ENCODE data around the gene FRMPD2.
A peak's percentile ranks its signal among the peaks of the same experiment; 100 is the strongest.

FRMPD2 gene

GRCh38 chr10:48233559-48234005 is 40.9 kb downstream of the FRMPD2 start:
- Histone ChIP-seq H2AK5ac (ENCODE audit: low read depth, low read length) (no peak overlapping the region), H2AFZ (ENCODE audit: low read length) (peak overlapping the region; percentile 17), H3K9me3 (replicated peaks in 1 of 2; ENCODE audit: control insufficient read depth in 2 of 2, insufficient read depth in 1 of 2, low read depth in 1 of 2, low read length in 2 of 2) (no peaks in the 10 kb centered on the region), H3K9ac (ENCODE audit: low read depth, low read length, poor library complexity) (no peak overlapping the region), H4K91ac (ENCODE audit: low read depth, low read length, poor library complexity) (no peak overlapping the region), H2BK5ac (ENCODE audit: low read length) (no peak overlapping the region), H3K4ac (ENCODE audit: low read length) (no peak overlapping the region), H3K23ac (ENCODE audit: low read depth, low read length, poor library complexity) (peak overlapping the region; percentile 16), H4K8ac (ENCODE audit: low read depth, low read length) (no peak overlapping the region), H3K4me3 (ENCODE audit: low read length in 2 of 2) (no peak overlapping the region), H2BK120ac (ENCODE audit: low read depth, low read length) (no peak overlapping the region), H3K18ac (ENCODE audit: low read length) (no peak overlapping the region), H3K4me1 (ENCODE audit: control insufficient read depth in 2 of 2, insufficient read depth in 1 of 2, low read depth in 1 of 2, low read length in 2 of 2) (peaks cover 0 to 9% of the 10 kb centered on the region in 2 donors), H3K4me2 (ENCODE audit: insufficient read depth, low read length, poor library complexity, severe bottlenecking) (no peak overlapping the region), H3K79me1 (ENCODE audit: low read depth, low read length) (no peaks in the 10 kb centered on the region), H2BK15ac (ENCODE audit: low read length) (no peak overlapping the region), H3K27ac (replicated peaks; ENCODE audit: low read length) (no peak overlapping the region), H3K14ac (ENCODE audit: low read length) (no peak overlapping the region), H2BK12ac (ENCODE audit: low read length) (no peak overlapping the region), H3K27me3 (ENCODE audit: control insufficient read depth in 3 of 3, insufficient read depth in 3 of 3, low read depth in 1 of 3, low read length in 3 of 3) (no peaks in the 10 kb centered on the region), H3K36me3 (replicated peaks in 1 of 2; ENCODE audit: control insufficient read depth in 2 of 2, insufficient read depth in 2 of 2, low read length in 2 of 2) (no peaks in the 10 kb centered on the region)
- no CpG with 5 or more reads among the region's 2 CpGs for WGBS, 2 donors (ENCODE audit: extremely low coverage in 2 of 2, insufficient read length in 2 of 2, insufficient replicate concordance in 1 of 2)
- no peak for DNase-seq (ENCODE audit: low spot score)

DNA sequence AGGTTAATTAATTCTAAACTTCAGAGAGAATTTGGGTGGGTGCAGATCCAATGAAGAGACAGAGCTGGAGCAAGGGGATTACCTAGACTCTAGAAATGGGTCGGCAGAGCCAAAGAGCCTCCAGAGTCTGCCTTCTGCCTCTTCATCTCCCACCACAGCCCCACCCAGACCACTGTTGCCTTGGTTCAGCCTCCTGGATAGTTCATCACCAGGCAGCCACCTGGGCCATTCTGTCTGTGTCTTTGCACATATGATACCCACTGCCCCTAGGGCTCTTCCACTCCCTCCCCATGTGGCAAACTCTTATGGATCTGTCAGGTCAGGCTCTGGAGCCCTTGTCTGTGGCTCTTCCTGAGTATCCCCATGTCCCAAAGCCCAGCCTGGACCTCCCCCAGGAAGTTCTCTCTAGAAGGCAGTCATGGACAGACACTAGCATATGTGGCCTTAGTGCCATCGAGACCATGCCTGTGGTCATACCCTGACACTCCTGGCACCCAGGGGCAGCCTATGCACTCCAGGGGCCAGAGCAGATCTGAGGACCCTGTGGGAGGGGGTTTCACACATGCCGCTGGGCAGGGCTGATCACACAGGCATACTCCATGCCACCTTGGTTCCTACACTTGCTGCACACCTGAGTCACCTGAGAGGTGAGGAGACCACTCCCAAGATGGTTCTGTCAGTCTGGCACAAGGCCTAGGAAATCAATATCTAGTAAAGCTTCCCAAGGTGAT is 41.6 kb downstream of the FRMPD2 start:
- H3K14ac ChIP-seq (ENCODE audit: low read length) = no peak overlapping the region
- no CpG with 5 or more reads among the region's 3 CpGs for WGBS, 2 donors (ENCODE audit: extremely low coverage in 2 of 2, insufficient read length in 2 of 2, insufficient replicate concordance in 1 of 2)
- no peak overlapping the region for H2AFZ ChIP-seq (ENCODE audit: low read length)
- no peaks in the 10 kb centered on the region for H3K27me3 ChIP-seq (ENCODE audit: control insufficient read depth in 3 of 3, insufficient read depth in 3 of 3, low read depth in 1 of 3, low read length in 3 of 3)
- H3K79me1 ChIP-seq (ENCODE audit: low read depth, low read length) = no peaks in the 10 kb centered on the region
- no peak overlapping the region for H4K8ac ChIP-seq (ENCODE audit: low read depth, low read length)
- H3K4me1 ChIP-seq (ENCODE audit: control insufficient read depth in 2 of 2, insufficient read depth in 1 of 2, low read depth in 1 of 2, low read length in 2 of 2) = peaks cover 0 to 9% of the 10 kb centered on the region in 2 donors
- no peak overlapping the region for H3K27ac ChIP-seq (replicated peaks; ENCODE audit: low read length)
- H3K36me3 ChIP-seq (replicated peaks in 1 of 2; ENCODE audit: control insufficient read depth in 2 of 2, insufficient read depth in 2 of 2, low read length in 2 of 2) = no peaks in the 10 kb centered on the region
- no peak overlapping the region for H2BK12ac ChIP-seq (ENCODE audit: low read length)
- no peak overlapping the region for H3K4ac ChIP-seq (ENCODE audit: low read length)
- H4K91ac ChIP-seq (ENCODE audit: low read depth, low read length, poor library complexity) = no peak overlapping the region
- H2BK120ac ChIP-seq (ENCODE audit: low read depth, low read length) = no peak overlapping the region
- H3K18ac ChIP-seq (ENCODE audit: low read length) = no peak overlapping the region
- H3K4me2 ChIP-seq (ENCODE audit: insufficient read depth, low read length, poor library complexity, severe bottlenecking) = no peak overlapping the region
- H2BK15ac ChIP-seq (ENCODE audit: low read length) = no peak overlapping the region
- H3K9ac ChIP-seq (ENCODE audit: low read depth, low read length, poor library complexity) = no peak overlapping the region
- no peak overlapping the region for H3K23ac ChIP-seq (ENCODE audit: low read depth, low read length, poor library complexity)
- DNase-seq (ENCODE audit: low spot score) = no peak
- no peak overlapping the region for H2BK5ac ChIP-seq (ENCODE audit: low read length)
- no peak overlapping the region for H3K4me3 ChIP-seq (ENCODE audit: low read length in 2 of 2)
- no peaks in the 10 kb centered on the region for H3K9me3 ChIP-seq (replicated peaks in 1 of 2; ENCODE audit: control insufficient read depth in 2 of 2, insufficient read depth in 1 of 2, low read depth in 1 of 2, low read length in 2 of 2)
- H2AK5ac ChIP-seq (ENCODE audit: low read depth, low read length) = no peak overlapping the region

DNA sequence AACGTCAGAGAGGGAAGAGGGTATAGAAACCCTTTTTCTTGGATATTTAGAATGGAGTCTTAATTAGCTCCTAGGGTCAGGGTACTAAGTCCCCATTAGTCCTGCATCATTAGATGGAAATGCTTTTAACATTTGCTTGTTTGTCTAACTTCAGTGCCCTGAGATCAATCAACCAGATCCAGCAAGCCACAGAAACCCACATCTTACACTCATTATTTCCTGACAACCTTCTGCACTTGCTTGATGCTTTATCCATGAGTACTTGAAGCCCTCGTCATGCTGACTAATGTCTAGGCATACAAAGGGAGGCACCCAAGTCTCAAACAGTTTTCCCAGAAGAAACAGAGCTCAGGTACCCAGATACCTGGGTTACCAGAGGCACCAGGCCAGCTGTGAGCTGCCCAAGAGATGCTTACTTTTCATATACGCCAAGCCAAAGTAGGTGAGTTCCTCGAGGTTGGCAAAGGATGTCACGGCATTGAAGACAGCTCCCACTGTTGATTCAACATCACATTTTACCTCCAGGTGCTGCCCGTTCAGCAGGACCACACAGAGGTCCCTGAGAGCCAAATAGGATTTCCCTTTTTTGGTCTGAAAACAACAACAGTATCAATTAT is 42.7 kb downstream of the FRMPD2 start:
- WGBS, 2 donors (ENCODE audit: extremely low coverage in 2 of 2, insufficient read length in 2 of 2, insufficient replicate concordance in 1 of 2) = no CpG with 5 or more reads among the region's 6 CpGs
- H3K9ac ChIP-seq (ENCODE audit: low read depth, low read length, poor library complexity) = no peak overlapping the region

GRCh38 chr10:48231178-48231577 is 43.3 kb downstream of the FRMPD2 start:
- no peak overlapping the region for H2BK15ac ChIP-seq (ENCODE audit: low read length)
- H4K8ac ChIP-seq (ENCODE audit: low read depth, low read length) = no peak overlapping the region
- H2BK12ac ChIP-seq (ENCODE audit: low read length) = no peak overlapping the region
- H2AFZ ChIP-seq (ENCODE audit: low read length) = no peak overlapping the region
- no peaks in the 10 kb centered on the region for H3K27me3 ChIP-seq (ENCODE audit: control insufficient read depth in 3 of 3, insufficient read depth in 3 of 3, low read depth in 1 of 3, low read length in 3 of 3)
- no CpG with 5 or more reads among the region's 2 CpGs for WGBS, 2 donors (ENCODE audit: extremely low coverage in 2 of 2, insufficient read length in 2 of 2, insufficient replicate concordance in 1 of 2)
- no peak overlapping the region for H3K4ac ChIP-seq (ENCODE audit: low read length)
- no peak overlapping the region for H3K9ac ChIP-seq (ENCODE audit: low read depth, low read length, poor library complexity)
- no peak overlapping the region for H3K18ac ChIP-seq (ENCODE audit: low read length)
- H2BK120ac ChIP-seq (ENCODE audit: low read depth, low read length) = no peak overlapping the region
- H3K4me2 ChIP-seq (ENCODE audit: insufficient read depth, low read length, poor library complexity, severe bottlenecking) = no peak overlapping the region
- H3K4me3 ChIP-seq (ENCODE audit: low read length in 2 of 2) = no peak overlapping the region
- peaks cover 0 to 7% of the 10 kb centered on the region in 2 donors for H3K4me1 ChIP-seq (ENCODE audit: control insufficient read depth in 2 of 2, insufficient read depth in 1 of 2, low read depth in 1 of 2, low read length in 2 of 2)
- H3K9me3 ChIP-seq (replicated peaks in 1 of 2; ENCODE audit: control insufficient read depth in 2 of 2, insufficient read depth in 1 of 2, low read depth in 1 of 2, low read length in 2 of 2) = no peaks in the 10 kb centered on the region
- no peak overlapping the region for H3K14ac ChIP-seq (ENCODE audit: low read length)
- H2BK5ac ChIP-seq (ENCODE audit: low read length) = no peak overlapping the region
- no peak for DNase-seq (ENCODE audit: low spot score)
- no peak overlapping the region for H3K23ac ChIP-seq (ENCODE audit: low read depth, low read length, poor library complexity)
- no peak overlapping the region for H3K27ac ChIP-seq (replicated peaks; ENCODE audit: low read length)
- H3K36me3 ChIP-seq (replicated peaks in 1 of 2; ENCODE audit: control insufficient read depth in 2 of 2, insufficient read depth in 2 of 2, low read length in 2 of 2) = no peaks in the 10 kb centered on the region
- H4K91ac ChIP-seq (ENCODE audit: low read depth, low read length, poor library complexity) = no peak overlapping the region
- no peaks in the 10 kb centered on the region for H3K79me1 ChIP-seq (ENCODE audit: low read depth, low read length)
- no peak overlapping the region for H2AK5ac ChIP-seq (ENCODE audit: low read depth, low read length)

More for the DNA sequence above, 42.7 kb downstream of the FRMPD2 start:
- Histone ChIP-seq H3K4ac (ENCODE audit: low read length) (no peak overlapping the region), H3K79me1 (ENCODE audit: low read depth, low read length) (no peaks in the 10 kb centered on the region), H2BK15ac (ENCODE audit: low read length) (no peak overlapping the region), H3K27ac (replicated peaks; ENCODE audit: low read length) (no peak overlapping the region), H2AK5ac (ENCODE audit: low read depth, low read length) (no peak overlapping the region), H3K9me3 (replicated peaks in 1 of 2; ENCODE audit: control insufficient read depth in 2 of 2, insufficient read depth in 1 of 2, low read depth in 1 of 2, low read length in 2 of 2) (no peaks in the 10 kb centered on the region), H3K4me1 (ENCODE audit: control insufficient read depth in 2 of 2, insufficient read depth in 1 of 2, low read depth in 1 of 2, low read length in 2 of 2) (peaks cover 0 to 9% of the 10 kb centered on the region in 2 donors), H3K14ac (ENCODE audit: low read length) (no peak overlapping the region), H2BK120ac (ENCODE audit: low read depth, low read length) (no peak overlapping the region), H3K4me2 (ENCODE audit: insufficient read depth, low read length, poor library complexity, severe bottlenecking) (no peak overlapping the region), H3K18ac (ENCODE audit: low read length) (no peak overlapping the region), H3K36me3 (replicated peaks in 1 of 2; ENCODE audit: control insufficient read depth in 2 of 2, insufficient read depth in 2 of 2, low read length in 2 of 2) (no peaks in the 10 kb centered on the region), H4K91ac (ENCODE audit: low read depth, low read length, poor library complexity) (no peak overlapping the region), H4K8ac (ENCODE audit: low read depth, low read length) (no peak overlapping the region), H2BK5ac (ENCODE audit: low read length) (no peak overlapping the region), H3K23ac (ENCODE audit: low read depth, low read length, poor library complexity) (no peak overlapping the region), H3K27me3 (ENCODE audit: control insufficient read depth in 3 of 3, insufficient read depth in 3 of 3, low read depth in 1 of 3, low read length in 3 of 3) (no peaks in the 10 kb centered on the region), H2AFZ (ENCODE audit: low read length) (no peak overlapping the region), H2BK12ac (ENCODE audit: low read length) (no peak overlapping the region), H3K4me3 (ENCODE audit: low read length in 2 of 2) (no peak overlapping the region)
- no peak for DNase-seq (ENCODE audit: low spot score)

All from neuronal stem cell (in vitro differentiated cells).